ENCODE results near the gene GPR78. TPM values are rescaled to one million over a fixed set of nuclear protein-coding genes. Genes with fewer than 3 reads are reported as not detected.

GPR78 gene
- total RNA-seq, 1 experiment from 2014 or later, result 3.4 TPM

GRCh38 chr4:8577972-8578371 lies 2.2 kb upstream of the GPR78 start:
- Histone ChIP-seq H3K14ac (ENCODE audit: insufficient read depth, low read length) (no peak overlapping the region), H3T11ph (ENCODE audit: low read length) (no peak overlapping the region), H3K9ac (ENCODE audit: extremely low read depth, insufficient read length, low read length) (no peak overlapping the region), H2BK12ac (ENCODE audit: insufficient read length, low read depth, low read length) (no peak overlapping the region), H2BK15ac (ENCODE audit: low read depth, low read length) (no peak overlapping the region), H3K4ac (ENCODE audit: low read depth, low read length) (no peak overlapping the region), H3K23me2 (ENCODE audit: insufficient read length, low read depth, low read length, poor library complexity, severe bottlenecking) (peaks cover 9% of the 10 kb centered on the region), H2BK20ac (ENCODE audit: low read depth, low read length, poor library complexity, severe bottlenecking) (no peak overlapping the region), H3K4me2 (ENCODE audit: insufficient read depth, insufficient read length, low read length) (no peak overlapping the region), H4K91ac (ENCODE audit: insufficient read length, low read depth, low read length) (no peak overlapping the region), H3K79me2 (ENCODE audit: insufficient read depth, low read length) (no peaks in the 10 kb centered on the region), H3K18ac (ENCODE audit: insufficient read length, low read depth, low read length) (no peak overlapping the region), H3K4me1 (ENCODE audit: insufficient read depth, low read length) (no peaks in the 10 kb centered on the region), H3K27ac (ENCODE audit: insufficient read length, low read depth, low read length) (no peak overlapping the region), H4K8ac (replicated peaks; ENCODE audit: insufficient read length, low read depth, low read length) (no peak overlapping the region), H3K56ac (ENCODE audit: insufficient read length, low read depth, low read length) (no peak overlapping the region), H3K79me1 (ENCODE audit: insufficient read depth, low read depth, low read length, poor library complexity, severe bottlenecking) (no peaks in the 10 kb centered on the region), H2BK5ac (ENCODE audit: insufficient read length, low read length) (no peak overlapping the region), H3K23ac (ENCODE audit: insufficient read length, low read depth, low read length) (no peak overlapping the region), H4K20me1 (ENCODE audit: control insufficient read depth, insufficient read depth, insufficient read length) (no peaks in the 10 kb centered on the region), H3K27me3 (ENCODE audit: insufficient read depth, low read length) (peaks cover 9% of the 10 kb centered on the region; the same call in 1 of the 2 replicates), H2BK120ac (ENCODE audit: low read depth, low read length, poor library complexity, severe bottlenecking) (no peak overlapping the region), H4K5ac (ENCODE audit: insufficient read length, low read depth, low read length) (no peak overlapping the region), H2AK5ac (ENCODE audit: insufficient read length, low read length) (no peak overlapping the region), H2AFZ (ENCODE audit: low read length) (no peak overlapping the region), H3K9me3 (ENCODE audit: control insufficient read depth, low read depth, low read length) (no peaks in the 10 kb centered on the region)
- no peaks in the 10 kb centered on the region; a peak in 1 of 7 replicates for H3K36me3 Mint-ChIP-seq (ENCODE audit: insufficient read depth in 1 of 3, low read depth in 3 of 3)
- no peak overlapping the region for H3K27ac Mint-ChIP-seq
- peaks cover 41% of the 10 kb centered on the region for H3K27me3 Mint-ChIP-seq (ENCODE audit: low read depth)
- no peak for DNase-seq
- H3K4me1 Mint-ChIP-seq, result peaks cover 34% of the 10 kb centered on the region in 2 experiments
- no peak overlapping the region for H3K4me3 Mint-ChIP-seq
- TF ChIP-seq CTCF (conservative IDR thresholded peaks at IDR 0.05), result no peak
- H3K9me3 Mint-ChIP-seq, result no peaks in the 10 kb centered on the region
- WGBS (ENCODE audit: extremely low coverage, insufficient read length, low lambda C conversion rate), result no CpG with 5 or more reads among the region's 4 CpGs
